NOMO-1 treated with DMSO at 0.1 percent for 48 hours (cell line): ENCODE data around the gene NISCH.
A peak's percentile ranks its signal among the peaks of the same experiment; 100 is the strongest.

Experiments used
- DNase-seq: peaks from one replicate; lab custom pipeline; 2025; ENCODE audit not compliant: unreplicated experiment; lab: John Stamatoyannopoulos, UW

Gene NISCH

DNA sequence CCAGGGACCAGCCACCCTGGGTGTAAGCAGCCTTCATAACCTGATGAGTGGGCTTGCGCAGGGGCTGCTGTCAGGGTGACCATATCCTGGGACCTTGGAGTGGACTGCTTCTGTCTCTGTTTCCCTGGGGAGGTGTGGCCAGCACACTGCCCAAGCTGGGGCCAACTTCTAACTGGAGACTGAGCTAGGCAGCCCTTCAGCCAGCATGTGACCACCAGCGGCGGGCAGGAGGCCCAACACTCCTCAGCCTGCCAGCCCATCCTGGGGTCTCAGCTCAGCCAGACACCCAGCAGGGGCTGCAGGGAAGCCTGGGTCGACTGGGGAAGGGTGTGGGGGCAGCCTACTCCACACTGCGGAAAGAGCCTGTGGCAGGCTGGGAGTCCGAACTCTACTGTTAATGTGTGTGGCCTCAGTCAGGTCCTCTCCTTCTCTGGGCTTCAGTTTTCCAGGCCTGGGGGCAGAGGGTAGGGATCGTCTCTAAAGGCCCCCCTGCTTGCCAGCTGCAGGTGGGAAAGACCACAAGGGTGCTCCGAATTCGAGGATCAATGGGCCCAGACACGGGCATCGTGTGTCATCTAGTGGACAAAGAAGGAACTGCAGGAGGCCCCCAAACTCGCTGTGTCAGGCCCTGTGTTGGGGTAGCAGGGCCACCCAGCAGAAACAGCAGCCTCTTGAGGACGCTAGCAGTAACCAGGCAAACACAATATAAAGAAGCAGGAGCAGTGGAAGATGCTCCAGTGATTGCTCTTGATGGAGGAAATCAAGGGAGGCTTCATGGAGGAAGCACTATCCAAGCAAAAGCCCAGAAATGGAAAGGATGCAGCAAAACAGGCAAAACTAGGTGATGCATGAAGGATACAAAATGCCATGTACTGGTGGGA lies 8.5 kb upstream of the NISCH start:
- peak; percentile 38 for DNase-seq

DNA sequence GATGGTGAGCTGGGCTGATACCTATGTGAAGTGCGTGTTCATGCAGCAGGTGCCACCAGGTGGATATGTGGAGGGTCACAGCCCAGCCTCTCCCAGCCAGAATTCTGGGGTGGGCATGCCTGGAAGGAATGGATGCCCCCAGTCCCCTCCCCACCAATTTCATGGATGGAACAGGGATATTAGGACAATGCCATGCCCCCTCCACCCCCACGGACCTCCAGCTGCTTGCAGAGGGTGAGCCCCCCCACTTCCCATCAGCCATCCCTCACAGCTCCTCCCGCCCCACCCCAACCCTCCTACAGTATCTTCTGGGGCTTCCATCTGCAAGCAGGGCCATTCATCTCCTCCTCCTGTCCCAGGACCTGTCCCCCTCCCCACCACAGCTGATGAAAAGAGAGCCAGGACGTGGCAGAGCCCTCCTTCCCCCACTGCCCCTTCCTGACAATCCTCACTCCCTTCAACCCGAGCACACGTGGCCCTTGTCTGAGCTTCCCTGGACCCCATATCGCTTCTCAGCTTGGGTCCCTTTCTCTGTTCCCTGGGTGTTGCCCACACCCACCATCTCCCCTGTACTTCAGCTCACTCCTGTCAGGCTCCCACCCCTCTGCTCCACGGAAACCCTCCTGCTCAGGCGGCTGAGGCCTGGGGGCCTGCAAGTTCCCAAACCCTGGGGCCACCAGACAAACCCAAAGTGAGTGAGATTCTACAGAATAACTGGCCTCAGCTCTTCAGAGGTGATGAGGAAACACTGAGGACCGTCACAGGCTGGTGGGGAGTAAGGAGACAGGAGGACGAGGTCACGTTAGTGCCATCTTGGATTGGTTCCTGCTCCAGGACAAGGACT lies 7.7 kb upstream of the NISCH start:
- DNase-seq, result no peak

DNA sequence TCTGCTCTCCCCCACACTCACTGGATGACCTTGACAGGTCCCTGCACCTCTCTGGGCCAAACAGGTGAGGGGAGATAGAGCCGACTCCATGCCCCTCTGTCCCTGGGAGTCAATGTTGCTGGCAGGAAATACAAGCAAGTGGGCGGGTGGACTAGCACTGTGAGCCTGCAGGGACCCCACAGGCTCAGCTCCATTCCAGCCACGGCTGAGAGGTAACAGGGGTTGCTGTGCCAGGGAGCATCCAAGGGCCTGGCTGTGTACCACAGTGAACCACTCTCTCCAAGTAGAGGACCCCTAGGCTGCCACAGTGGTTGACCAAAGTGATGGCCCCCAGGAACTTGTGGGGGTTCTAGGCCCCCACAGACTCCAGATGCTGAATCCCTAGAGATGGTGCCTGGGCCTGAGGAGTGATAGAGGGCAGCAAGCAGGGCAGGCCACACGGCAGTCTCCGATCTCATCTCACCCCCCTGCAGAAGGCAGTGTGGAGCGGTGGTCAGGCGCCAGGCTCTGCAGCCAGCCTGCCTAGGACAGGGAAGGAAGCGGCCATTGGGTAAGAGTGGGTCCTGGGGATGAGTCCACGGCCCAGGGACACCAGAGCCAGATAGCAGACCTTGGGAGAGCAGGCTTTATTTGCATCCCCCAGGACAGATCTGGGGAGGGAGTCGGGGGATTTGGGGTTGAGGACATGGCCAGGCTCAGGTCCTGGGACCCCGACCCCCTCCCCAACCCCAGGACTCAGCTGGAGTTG lies 4.7 kb upstream of the NISCH start:
- DNase-seq, result no peak

DNA sequence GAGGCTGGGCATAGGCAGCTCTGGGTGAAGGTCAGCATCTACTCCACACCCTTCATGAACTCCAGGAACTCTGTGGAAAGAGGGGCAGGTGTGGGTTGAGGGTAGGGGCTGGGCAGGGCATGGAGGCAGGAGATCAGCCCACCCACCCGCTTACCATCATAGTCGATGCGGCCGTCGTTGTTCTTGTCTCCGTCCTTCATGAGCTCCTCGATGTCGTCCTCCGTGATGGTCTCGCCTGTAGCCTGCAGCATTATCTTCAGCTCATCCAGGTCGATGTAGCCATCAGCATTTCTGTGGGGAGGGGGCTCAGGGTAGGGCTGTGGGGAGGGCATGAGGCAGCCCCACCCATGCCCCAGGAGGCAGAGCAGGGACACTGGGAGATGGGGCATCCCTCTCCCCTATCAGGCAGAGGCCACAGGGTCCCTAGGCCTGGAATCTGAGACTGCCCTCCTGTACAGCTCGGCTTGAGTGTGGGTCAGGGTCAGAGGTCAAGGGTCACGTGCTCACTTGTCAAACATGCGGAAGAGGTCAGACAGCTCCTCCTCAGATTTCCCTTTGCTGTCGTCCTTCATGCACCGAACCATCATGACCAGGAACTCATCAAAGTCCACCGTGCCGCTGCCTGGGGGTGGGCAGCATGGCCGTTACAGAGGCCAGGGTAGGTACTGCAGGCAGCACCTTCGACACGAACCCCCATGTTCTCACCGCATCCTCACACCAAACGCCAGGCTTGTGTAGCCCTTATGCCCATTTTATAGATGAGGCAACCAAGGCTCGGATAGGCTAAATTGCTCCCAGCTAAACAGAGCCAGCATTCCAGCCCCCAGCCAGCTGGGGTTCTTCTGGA lies 3.9 kb upstream of the NISCH start:
- no peak for DNase-seq

DNA sequence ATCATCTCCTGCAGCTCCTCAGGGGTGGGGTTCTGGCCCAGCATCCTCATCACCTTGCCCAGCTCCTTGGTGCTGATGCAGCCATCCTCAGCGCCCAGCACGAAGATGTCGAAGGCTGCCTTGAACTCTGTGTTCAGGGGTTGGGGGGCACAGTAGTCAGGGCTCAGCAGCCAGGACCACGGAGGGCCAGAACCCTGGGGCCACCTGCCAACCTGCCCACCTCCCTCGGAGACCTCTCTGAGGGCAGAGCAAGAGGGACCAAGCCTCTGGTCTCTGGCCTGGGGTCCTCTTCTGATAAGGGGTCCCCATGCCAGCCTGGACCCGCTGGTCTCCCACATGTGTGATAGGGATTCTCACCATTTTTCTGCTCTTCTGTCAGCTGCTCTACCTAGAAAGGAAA lies 3.3 kb upstream of the NISCH start:
- DNase-seq, result no peak

DNA sequence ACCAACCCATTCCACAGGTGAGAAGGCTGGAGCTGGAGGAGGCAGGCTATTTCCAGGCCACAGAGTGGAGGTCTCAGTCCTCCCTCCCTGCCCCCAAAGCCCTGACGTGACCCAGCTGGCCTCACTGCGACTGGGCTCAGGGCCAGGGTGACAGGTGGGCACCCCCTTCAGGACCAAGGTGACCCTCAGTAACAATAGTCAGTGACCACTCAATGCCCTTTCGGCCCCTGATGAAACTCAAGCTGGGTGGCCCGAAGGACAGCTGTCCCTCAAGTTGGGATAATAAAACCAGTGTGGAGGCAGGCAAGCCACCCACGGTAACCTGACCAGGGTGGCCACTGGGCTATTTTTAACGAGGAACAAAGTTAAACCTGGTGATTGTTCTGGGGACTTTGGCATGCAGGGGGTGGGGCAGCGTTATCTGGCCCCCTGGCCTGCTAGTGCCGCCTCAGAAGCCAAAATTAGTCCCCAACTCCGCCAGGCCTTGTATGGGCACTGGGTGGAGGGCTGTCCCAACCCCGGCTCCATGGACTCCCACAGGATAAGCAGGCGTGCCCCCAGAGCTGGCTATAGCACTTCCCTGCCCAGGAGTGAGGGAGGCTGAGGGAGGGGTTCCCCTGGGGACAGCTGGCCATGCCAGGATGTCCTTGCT lies 2.7 kb upstream of the NISCH start:
- no peak for DNase-seq

DNA sequence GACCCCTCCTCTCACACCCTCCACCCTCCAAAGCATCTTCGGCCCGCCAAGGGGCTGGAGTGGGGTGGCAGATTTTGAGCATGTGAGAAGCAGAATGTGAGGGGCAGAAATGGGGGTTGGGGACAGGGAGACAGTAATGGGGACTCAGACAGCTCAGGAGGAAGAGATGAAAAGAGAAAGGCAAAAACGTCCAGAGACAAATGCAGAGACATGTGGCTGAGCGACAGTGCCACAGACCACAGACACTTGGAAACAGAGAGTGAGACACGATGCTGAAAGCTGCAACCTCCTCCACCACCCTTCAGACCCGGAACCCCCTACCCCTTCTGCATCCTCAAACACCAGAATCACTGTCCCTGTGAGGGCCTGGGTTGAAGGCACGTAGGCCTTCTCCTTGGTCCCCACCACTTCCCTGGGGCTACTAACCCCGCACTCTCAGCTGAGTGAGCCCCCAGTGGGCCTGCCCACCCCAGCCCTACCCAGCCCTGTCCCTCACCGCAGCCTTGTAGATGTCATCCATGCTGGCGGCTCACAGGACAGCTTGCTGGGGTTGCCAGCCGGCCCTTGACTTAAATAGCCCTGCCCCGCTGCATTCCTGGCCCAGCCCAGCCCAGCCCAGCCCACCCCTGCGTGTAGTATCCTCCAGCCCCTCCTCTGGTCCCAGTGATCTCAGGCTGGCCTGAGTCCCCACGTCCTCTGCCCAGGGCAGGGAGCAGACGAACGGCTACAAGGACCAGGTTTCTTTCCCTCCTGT lies 1.7 kb upstream of the NISCH start, which contains the start of gene TNNC1:
TSS of gene TNNC1 (minus strand) at position 546 of the 754 bp plus-strand sequence. CDS start at position 520, 26 bp downstream.
- DNase-seq, result no peak

DNA sequence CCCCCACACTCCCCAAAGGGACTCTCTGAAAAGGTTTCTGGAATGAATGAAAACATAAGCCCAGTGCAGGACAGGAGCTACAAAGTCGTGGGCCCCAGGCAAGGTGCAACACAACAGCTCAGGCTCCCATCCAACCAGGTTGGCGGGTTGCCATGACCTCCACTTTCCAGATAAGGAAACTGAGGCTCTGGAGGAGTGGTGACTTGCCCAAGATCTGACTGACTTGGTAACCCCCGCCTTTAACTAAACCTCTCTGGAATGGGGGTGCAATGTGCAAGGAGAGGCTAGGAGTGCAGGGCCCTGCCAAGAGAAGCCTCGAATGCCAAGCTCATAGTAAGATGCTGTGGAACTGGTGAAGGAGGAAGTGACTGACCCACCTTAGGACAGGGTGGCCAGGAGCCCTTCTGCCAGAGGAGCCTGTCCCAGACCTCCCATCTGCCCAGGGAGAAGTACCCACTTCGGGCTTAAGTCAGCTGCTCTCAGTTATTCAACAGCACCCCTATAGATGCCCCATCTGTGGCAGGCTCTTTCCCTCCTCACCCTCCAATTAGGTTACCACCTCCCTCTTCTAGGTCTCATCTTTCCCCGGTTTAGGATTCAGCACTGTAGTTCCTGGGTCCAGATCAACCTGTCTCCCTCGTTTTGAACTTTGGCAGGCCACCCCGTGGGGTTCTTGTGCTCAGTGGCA lies 1.0 kb upstream of the NISCH start:
- no peak for DNase-seq

DNA sequence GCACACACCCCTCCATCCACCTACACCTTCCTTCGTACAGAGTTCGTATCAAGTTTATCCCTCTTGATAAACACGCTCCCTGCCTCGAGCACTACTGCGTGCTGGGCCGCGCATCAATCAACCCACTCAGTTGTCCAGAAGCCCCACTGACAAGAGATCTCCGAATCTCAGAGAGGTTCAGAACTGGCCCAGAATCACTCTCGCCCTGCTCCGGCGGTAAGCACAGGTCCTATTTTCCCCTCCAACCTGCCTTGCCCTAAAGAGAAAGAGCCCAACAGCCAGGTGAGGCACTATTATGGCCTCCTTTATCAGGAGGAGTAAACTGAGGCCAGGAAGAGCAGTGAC lies 494 bp upstream of the NISCH start:
- no peak for DNase-seq

DNA sequence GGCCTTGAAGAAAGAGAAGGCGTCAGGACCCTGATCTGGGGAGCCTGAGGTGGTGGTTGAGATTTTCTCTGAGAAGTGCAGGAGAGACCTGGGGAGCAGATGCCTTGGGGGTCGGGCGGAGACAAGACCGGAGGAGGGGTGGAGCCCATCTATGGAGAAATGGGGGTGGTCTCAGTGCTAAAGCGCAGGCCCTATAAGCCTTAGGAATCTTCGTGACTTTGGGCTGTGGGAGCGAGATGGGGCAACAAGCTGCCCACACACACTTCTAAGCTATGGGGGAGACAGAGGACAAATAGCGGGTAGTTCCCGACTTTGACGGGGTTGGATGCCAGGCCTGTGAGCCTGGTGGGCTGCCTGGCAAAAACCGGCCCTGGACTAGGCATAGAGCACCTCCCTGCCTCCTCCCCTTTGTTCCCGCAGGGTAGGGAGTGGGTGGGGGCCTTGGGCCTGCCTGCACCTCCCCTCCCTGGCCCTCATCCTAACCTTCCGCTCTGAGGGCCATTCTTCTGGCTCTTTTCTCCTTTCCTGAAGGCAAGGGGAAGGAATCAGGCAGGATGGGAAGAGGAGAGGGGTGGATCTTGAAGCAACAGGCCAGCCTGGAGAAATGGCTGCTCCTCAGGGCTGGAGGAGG lies 880 bp downstream of the NISCH start:
- no peak for DNase-seq

DNA sequence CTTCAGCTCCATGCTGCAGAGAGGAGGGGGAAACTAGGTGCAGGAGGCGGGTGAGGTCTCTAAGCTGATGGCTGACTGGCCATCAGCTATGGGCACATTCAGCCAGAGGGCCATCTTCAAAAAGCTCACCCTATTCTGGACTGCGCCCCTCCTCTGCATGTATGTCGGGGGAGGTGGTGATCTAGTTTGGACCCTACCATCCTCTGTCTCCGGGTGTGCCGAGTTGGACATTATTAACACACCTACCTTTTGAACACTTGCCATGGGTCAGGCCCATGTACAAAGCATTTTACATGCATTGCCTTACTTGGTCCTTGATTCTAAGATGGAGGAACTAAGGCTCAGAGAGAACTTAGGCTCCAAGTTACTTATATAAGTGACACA lies 1.4 kb downstream of the NISCH start:
- no peak for DNase-seq

DNA sequence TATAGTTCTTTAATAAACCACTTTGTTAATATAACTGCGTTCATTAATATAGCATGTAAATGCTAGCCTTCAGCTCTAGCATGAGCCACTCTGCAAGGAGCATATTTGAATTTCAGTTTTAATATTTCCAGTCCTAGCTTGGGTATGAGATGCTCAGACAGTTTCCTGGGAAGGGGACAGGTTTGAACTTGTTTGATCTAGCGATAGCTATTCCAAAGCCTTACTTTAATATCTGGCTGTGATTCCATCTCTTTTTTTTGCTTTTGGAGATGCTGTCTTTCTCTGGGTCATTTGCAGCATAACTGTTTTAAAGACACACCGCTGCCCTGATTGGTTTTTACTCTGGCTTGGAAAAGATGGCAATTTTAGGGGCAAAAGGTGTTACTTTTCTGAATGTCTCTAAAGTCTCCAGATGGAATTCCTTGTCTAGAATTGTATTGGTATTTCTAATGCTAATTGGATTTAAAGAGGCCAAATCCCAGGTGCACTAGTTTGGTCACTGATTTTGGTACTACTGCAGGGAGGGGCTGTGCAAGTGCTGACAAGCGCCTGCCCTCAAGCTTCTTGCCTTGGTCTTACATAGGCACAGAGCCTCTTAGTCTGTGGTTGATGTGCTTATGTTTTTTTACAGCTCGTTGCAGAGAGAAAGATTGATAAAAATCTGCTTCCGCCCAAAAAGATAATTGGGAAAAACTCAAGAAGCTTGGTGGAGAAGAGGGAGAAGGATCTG lies 2.8 kb downstream of the NISCH start:
- DNase-seq, result no peak

DNA sequence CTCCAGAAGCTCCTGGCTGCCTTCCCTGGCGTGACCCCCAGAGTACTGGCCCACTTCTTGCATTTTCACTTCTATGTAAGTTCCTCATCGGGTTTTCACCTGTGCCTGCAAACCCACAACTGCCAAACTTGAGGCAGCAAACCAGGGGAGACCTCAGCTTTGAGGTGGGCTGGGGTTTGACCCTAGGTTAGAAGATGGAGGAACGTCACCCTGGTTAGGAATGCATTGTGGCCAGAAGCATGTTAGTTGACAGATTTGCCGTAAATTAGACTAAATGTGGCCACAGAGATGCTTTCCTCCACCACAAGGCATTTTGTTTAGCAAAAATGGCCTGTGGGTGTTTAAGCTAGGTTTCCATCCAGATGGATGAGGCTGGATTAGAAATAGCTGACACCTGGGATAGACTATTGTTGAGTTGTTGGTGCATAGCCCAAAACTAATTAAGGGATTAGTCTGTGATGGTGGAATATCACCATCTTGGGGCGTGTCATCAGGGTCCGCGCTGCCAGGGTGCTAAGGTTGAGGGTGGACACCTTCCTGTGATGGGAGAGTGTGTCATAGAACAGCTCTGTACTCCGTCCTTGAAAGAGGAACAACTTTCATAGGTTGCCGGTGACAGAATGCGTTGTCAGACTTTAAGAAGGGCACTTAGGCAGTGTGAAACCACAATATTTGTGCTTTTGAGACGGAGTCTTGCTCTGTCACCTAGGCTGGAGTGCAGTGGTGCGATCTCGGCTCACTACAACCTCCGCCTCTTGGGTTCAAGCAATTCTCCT lies 3.6 kb downstream of the NISCH start:
- no peak for DNase-seq

DNA sequence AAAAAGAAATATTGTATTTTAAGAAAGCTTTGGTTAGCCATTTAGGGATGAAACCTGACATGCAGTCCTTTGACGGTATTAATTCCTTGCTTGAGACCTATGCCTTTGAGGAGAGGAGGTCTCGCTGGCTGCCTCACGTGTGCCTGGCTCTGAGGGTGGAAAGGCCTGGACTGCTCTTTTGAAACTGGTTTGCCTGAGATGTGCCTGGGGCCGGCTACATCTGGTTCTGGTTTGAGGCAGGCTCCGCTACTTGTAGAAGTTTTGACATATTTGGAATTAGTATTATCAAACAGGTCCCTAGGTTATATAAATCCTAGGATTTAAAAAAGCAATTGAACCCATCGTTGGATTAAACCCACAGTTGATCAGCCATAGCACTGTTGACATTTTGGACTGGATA lies 6.5 kb downstream of the NISCH start:
- DNase-seq, result no peak

DNA sequence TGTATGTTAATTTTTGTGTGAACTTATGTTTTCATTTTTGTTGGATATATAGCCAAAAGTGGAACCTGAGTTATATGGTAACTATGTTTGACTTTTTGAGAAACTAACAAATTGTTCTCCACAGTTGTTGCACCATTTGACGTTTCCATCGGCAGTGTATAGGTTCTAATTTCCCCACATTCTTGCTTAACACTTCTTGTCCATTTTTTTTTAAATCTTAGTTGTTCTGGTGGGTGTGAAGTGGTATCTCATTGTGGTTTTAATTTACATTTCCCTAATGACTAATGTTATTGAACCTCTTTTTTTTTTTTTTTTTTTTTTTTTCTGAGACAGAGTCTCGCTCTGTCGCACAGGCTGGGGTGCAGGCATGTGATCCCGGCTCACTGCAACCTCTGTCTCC lies 8.0 kb downstream of the NISCH start:
- DNase-seq, result no peak

DNA sequence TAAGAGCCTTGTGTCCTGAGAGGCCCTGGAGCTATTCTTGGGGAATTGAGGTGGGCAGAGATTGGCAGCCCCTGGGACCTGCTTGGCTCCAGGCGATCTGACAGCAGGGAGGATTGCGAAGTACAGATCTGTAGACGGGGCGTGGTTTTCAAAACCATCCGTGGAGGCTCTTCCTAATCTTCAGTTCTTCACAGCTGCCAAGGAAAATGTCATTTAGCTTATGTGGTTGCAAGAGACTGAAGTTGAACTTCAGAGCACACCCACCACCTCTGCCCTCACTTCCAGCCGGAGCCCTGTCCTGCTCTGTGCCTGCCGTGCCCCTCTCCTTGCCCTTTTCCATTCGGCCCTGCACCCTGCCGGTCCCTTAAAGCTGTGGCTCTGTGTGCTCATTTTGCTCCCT lies 12.9 kb downstream of the NISCH start:
- peak; percentile 11 for DNase-seq

DNA sequence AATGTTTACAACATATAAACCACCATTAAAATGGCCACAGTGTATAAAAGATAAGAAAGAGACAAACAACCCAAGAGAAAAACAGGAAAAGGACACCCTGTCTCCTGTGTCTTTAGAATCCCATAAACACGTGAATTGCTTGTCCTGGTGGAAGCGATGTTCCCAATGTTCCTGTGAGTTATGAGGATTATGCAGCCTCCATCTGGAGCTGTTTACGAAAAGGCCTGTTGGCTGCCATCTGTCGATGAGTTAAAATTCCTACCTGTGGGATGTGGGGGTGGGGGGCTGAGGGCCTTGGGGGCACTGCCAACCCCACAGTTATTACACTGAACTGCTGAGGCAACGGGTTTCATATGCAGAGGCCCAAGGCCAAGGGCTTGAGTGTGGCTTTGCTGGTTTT lies 13.6 kb downstream of the NISCH start:
- no peak for DNase-seq
